GM12878 (cell line): ENCODE results near the gene EEF1AKMT2. TPM values are rescaled to one million over a fixed set of nuclear protein-coding genes. Genes with fewer than 3 reads are reported as not detected.

Experiments
- ATF3 ChIP-seq: IDR thresholded peaks from 2 replicates; pipeline ENCODE4 v1.6.1; 2011; ENCODE audit warnings: low read depth, mild to moderate bottlenecking, low read length, moderate library complexity, borderline replicate concordance; ENCODE audit errors: extremely low read depth
- BRCA1 ChIP-seq: IDR thresholded peaks from 2 replicates; pipeline ENCODE4 v1.6.1; 2011; ENCODE audit warnings: low read depth, low read length, improper control_type of control experiment
- CEBPZ ChIP-seq: fragments of 150-350 bp; IDR thresholded peaks from 2 replicates; pipeline ENCODE4 v1.6.1; 2016; ENCODE audit warnings: low read depth, low read length
- ELK1 ChIP-seq: IDR thresholded peaks from 2 replicates; pipeline ENCODE4 v1.6.1; 2012; ENCODE audit warnings: low read depth, low read length, improper control_type of control experiment
- KLF5 ChIP-seq: fragments of 450-650 bp; IDR thresholded peaks from 2 replicates; pipeline ENCODE4 v1.6.1; 2014; ENCODE audit warnings: mild to moderate bottlenecking; ENCODE audit not compliant: partially characterized antibody
- LARP7 ChIP-seq: fragments of 450-650 bp; IDR thresholded peaks from 2 replicates; pipeline ENCODE4 v1.6.1; 2017; ENCODE audit warnings: mild to moderate bottlenecking
- MXI1 ChIP-seq: fragments of 150-350 bp; IDR thresholded peaks from 2 replicates; pipeline ENCODE4 v1.6.1; 2011; ENCODE audit warnings: low read depth, mild to moderate bottlenecking, inconsistent platforms, low read length, improper control_type of control experiment
- POU2F2 ChIP-seq: IDR thresholded peaks from 3 replicates; pipeline ENCODE4 v1.6.1; 2011; ENCODE audit warnings: low read depth, mild to moderate bottlenecking, low read length, borderline replicate concordance
- RELA ChIP-seq: fragments of 450-650 bp; IDR thresholded peaks from 2 replicates; pipeline ENCODE4 v1.8.0; 2014; ENCODE audit warnings: borderline replicate concordance; ENCODE audit not compliant: partially characterized antibody
- SMAD1 ChIP-seq: fragments of 450-650 bp; IDR thresholded peaks from 2 replicates; pipeline ENCODE4 v1.6.1; 2018; ENCODE audit warnings: mild to moderate bottlenecking, low read depth; ENCODE audit not compliant: partially characterized antibody
- SREBF1 ChIP-seq: IDR thresholded peaks from 2 replicates; pipeline ENCODE4 v1.6.1; 2012; ENCODE audit warnings: mild to moderate bottlenecking, low read length
- STAT3 ChIP-seq: IDR thresholded peaks from 2 replicates; pipeline ENCODE4 v1.6.1; 2011; ENCODE audit warnings: low read depth, low read length, improper control_type of control experiment
- TCF3 ChIP-seq: IDR thresholded peaks from 2 replicates; pipeline ENCODE4 v1.6.1; 2012; ENCODE audit warnings: low read depth, mild to moderate bottlenecking, low read length, borderline replicate concordance; ENCODE audit not compliant: insufficient read depth
- ZBTB11 ChIP-seq: fragments of 450-650 bp; formaldehyde crosslinking; IDR thresholded peaks from 2 replicates; pipeline ENCODE4 v1.5.0; 2022; ENCODE audit warnings: mild to moderate bottlenecking, missing genetic modification characterization
- ZBTB4 ChIP-seq: fragments of 450-650 bp; formaldehyde crosslinking; IDR thresholded peaks from 2 replicates; pipeline ENCODE4 v1.4.0; 2022; ENCODE audit warnings: mild to moderate bottlenecking, moderate library complexity
- ZNF24 ChIP-seq: fragments of 450-650 bp; IDR thresholded peaks from 2 replicates; pipeline ENCODE4 v1.6.1; 2017; ENCODE audit warnings: antibody characterized with exemption, mild to moderate bottlenecking
- polyA plus RNA-seq, 11 experiments: library from polyadenylated mRNA; depleted of rRNA in 4 of 11; unstranded in 6 of 11; stranded (reverse) in 5 of 11; fragments of >200 nt; fragmentation: Nextera tagmentation in 4 of 11; fragmentation: Illumina TruSeq in 1 of 11; extraction: Ambion mirVana in 4 of 11; extraction: Trizol in 1 of 11; gene quantifications; 1 replicate in 1 of 11; 2 replicates in 10 of 11; pipeline versions ENCODE4 v1.2.1 to v1.2.3, GENCODE V29; 2011 to 2016; ENCODE audit warnings: inconsistent platforms in 2 of 11, missing spikeins in 2 of 11, low read depth in 1 of 11
- total RNA-seq, 4 experiments: library from RNA; depleted of rRNA in 3 of 4; stranded (reverse); fragments of >200 nt in 3 of 4; fragmentation: Illumina TruSeq in 1 of 4; extraction: Trizol in 1 of 4; gene quantifications; 2 replicates each; pipeline versions ENCODE4 v1.2.1 to v1.2.3, GENCODE V29; 2013 to 2021

The EEF1AKMT2 gene
- total and polyA plus RNA-seq, 10 of the 15 experiments (the other 5 are each of a cell fraction or from before 2014, with no cell fraction given) = 9.1 to 29.3 (median 23.6) TPM

- TF ChIP-seq ATF3 (no peak), KLF5 (no peak), ZBTB4 (no peak), SREBF1 (no peak), TCF3 (no peak), SMAD1 (no peak), STAT3 (no peak), ELK1 (no peak), BRCA1 (no peak), CEBPZ (no peak), ZBTB11 (CRISPR knock-in tag) (no peak), ZNF24 (no peak), RELA (no peak), POU2F2 (no peak), LARP7 (0 out of 2 replicates have a peak, but pooled peaks have one; percentile 72), MXI1 (no peak)
These were observed 47.3 kb downstream of the EEF1AKMT2 start, which contains the start of gene FAM53B (continued) for GRCh38 chr10:124744102-124745050.
